Activated B cell treated with CpG ODN at 0.5 μM for 24 hours (primary cell): ENCODE results near the gene CBFA2T2. TPM values are rescaled to one million over a fixed set of nuclear protein-coding genes. Genes with fewer than 3 reads are reported as not detected.
"Not testable (repeated sequence)": the region's sequence is repeated elsewhere in the genome, so short reads cannot be mapped to it uniquely, and the experiment has no call there.

Experiments
- ATAC-seq: fragments of 200-7000 bp; cut with Tn5 transposase; one replicate; pipeline ENCODE4 v1.10.0; 2021; ENCODE audit warnings: low read depth, mild to moderate bottlenecking, moderate library complexity
- CTCF ChIA-PET: fragments of 350-600 bp; sonication (Branson Sonifier 250); formaldehyde crosslinking; loops from one replicate; lab custom pipeline; 2021; ENCODE audit warnings: antibody characterized with exemption; lab: Charles Lee
- POLR2A ChIA-PET: fragments of 350-600 bp; sonication (Branson Sonifier 250); formaldehyde crosslinking; loops from one replicate; lab custom pipeline; 2021; ENCODE audit warnings: antibody characterized with exemption; lab: Charles Lee
- DNase-seq: peaks from one replicate; pipeline ENCODE4 v3.0.0; 2022
- H3K27ac Mint-ChIP-seq: one replicate; pipeline ENCODE4 v1.8.0; 2020; ENCODE audit warnings: mixed read lengths
- H3K27me3 Mint-ChIP-seq: one replicate; pipeline ENCODE4 v1.8.0; 2021; ENCODE audit warnings: mixed read lengths
- H3K36me3 Mint-ChIP-seq: one replicate; pipeline ENCODE4 v1.8.0; 2021; ENCODE audit warnings: low read depth, mixed read lengths
- H3K4me1 Mint-ChIP-seq: one replicate; pipeline ENCODE4 v1.8.0; 2021; ENCODE audit warnings: mixed read lengths
- H3K4me3 Mint-ChIP-seq: one replicate; pipeline ENCODE4 v1.8.0; 2020; ENCODE audit warnings: mild to moderate bottlenecking, mixed read lengths
- H3K9me3 Mint-ChIP-seq: one replicate; pipeline ENCODE4 v1.8.0; 2020; ENCODE audit warnings: mixed read lengths
- CTCF ChIP-seq: fragments of 200-600 bp; IDR thresholded peaks from one replicate; pipeline ENCODE4 v1.8.0; 2022; ENCODE audit warnings: antibody characterized with exemption, mild to moderate bottlenecking
- intact Hi-C: fragments of 100-400 bp; cut with micrococcal nuclease; formaldehyde crosslinking; loops from one replicate; pipeline ENCODE4 v1.15.1; 2024
- total RNA-seq: library from RNA; stranded (reverse); gene quantifications from 2 replicates; pipeline ENCODE4 v1.2.3, GENCODE V29; 2022

Gene CBFA2T2
- total RNA-seq, 1 donor from 2014 or later: 15.8 TPM

- no peak for TF ChIP-seq CTCF
- H3K36me3 Mint-ChIP-seq: no peaks in the 10 kb centered on the region
- CTCF ChIA-PET: no interaction called here
- H3K27ac Mint-ChIP-seq: no peak overlapping the region
- intact Hi-C loops: loop anchor here (1.0 to 5.0 kb wide), 2 partner anchors 14 to 33 kb away; no protein-coding TSS in a partner anchor
- H3K4me3 Mint-ChIP-seq: no peak overlapping the region
- DNase-seq: no peak
- POLR2A ChIA-PET: interaction anchor here (1.0 kb wide), 1 partner anchor 79 kb away, joined by 3 read pairs; the partner anchor contains the start of gene CBFA2T2
- peak; percentile 28 for ATAC-seq
- no peaks in the 10 kb centered on the region for H3K27me3 Mint-ChIP-seq
- no peaks in the 10 kb centered on the region for H3K9me3 Mint-ChIP-seq
- H3K4me1 Mint-ChIP-seq: peaks cover 43% of the 10 kb centered on the region
These were observed 79.2 kb downstream of the CBFA2T2 start for GRCh38 chr20:33568868-33569801.

- no peak for TF ChIP-seq CTCF
- ChIA-PET POLR2A (no interaction called here), CTCF (no interaction called here)
- DNase-seq (no peak), ATAC-seq (no peak)
- intact Hi-C loops: loop anchor here (5.0 kb wide), 1 partner anchor 32 kb away; no protein-coding TSS in a partner anchor
- H3K4me1 Mint-ChIP-seq: peaks cover 44% of the 10 kb centered on the region
- H3K27ac Mint-ChIP-seq: no peak overlapping the region
- no peaks in the 10 kb centered on the region for H3K9me3 Mint-ChIP-seq
- no peaks in the 10 kb centered on the region for H3K27me3 Mint-ChIP-seq
- no peak overlapping the region for H3K4me3 Mint-ChIP-seq
- peaks cover 2% of the 10 kb centered on the region for H3K36me3 Mint-ChIP-seq
These were observed 80.0 kb downstream of the CBFA2T2 start for GRCh38 chr20:33569802-33570391.

GRCh38 chr20:33570743-33571142 lies 80.8 kb downstream of the CBFA2T2 start:
- POLR2A ChIA-PET: no interaction called here
- no peak overlapping the region for H3K27ac Mint-ChIP-seq
- H3K27me3 Mint-ChIP-seq: no peaks in the 10 kb centered on the region
- intact Hi-C loops: no loop called here
- H3K9me3 Mint-ChIP-seq: no peaks in the 10 kb centered on the region
- CTCF ChIA-PET: no interaction called here
- TF ChIP-seq CTCF: no peak
- DNase-seq (no peak), ATAC-seq (no peak)
- H3K36me3 Mint-ChIP-seq: peaks cover 2% of the 10 kb centered on the region
- no peak overlapping the region for H3K4me3 Mint-ChIP-seq
- H3K4me1 Mint-ChIP-seq: peaks cover 44% of the 10 kb centered on the region

- Mint-ChIP-seq H3K27ac (peak overlapping the region; percentile 53), H3K4me1 (peaks cover 39% of the 10 kb centered on the region)
- H3K36me3 Mint-ChIP-seq, ATAC-seq, CTCF ChIA-PET, DNase-seq, H3K4me3 Mint-ChIP-seq, intact Hi-C loops, H3K9me3 Mint-ChIP-seq, H3K27me3 Mint-ChIP-seq: not testable (repeated sequence)
- POLR2A ChIA-PET: interaction anchor here (0.6 kb wide), 1 partner anchor 37 kb away, joined by 3 read pairs; no protein-coding TSS in a partner anchor
These were observed 83.4 kb downstream of the CBFA2T2 start for GRCh38 chr20:33573268-33573667.

GRCh38 chr20:33575282-33575681 lies 85.4 kb downstream of the CBFA2T2 start:
- CTCF ChIA-PET: no interaction called here
- TF ChIP-seq CTCF: no peak
- DNase-seq (no peak), ATAC-seq (no peak)
- H3K36me3 Mint-ChIP-seq: peaks cover 2% of the 10 kb centered on the region
- intact Hi-C loops: no loop called here
- no peak overlapping the region for H3K27ac Mint-ChIP-seq
- peaks cover 25% of the 10 kb centered on the region for H3K4me1 Mint-ChIP-seq
- POLR2A ChIA-PET: no interaction called here
- no peaks in the 10 kb centered on the region for H3K9me3 Mint-ChIP-seq
- H3K27me3 Mint-ChIP-seq: no peaks in the 10 kb centered on the region
- no peak overlapping the region for H3K4me3 Mint-ChIP-seq
